IPS DF 19.7 (cell line): ENCODE results near the gene MYO5B.
"Not testable (repeated sequence)": the region's sequence is repeated elsewhere in the genome, so short reads cannot be mapped to it uniquely, and the experiment has no call there.

Experiments
- DNase-seq: peaks from one replicate; pipeline ENCODE4 v3.0.0-alpha.2; 2013; ENCODE audit warnings: low read depth, low spot score

Gene MYO5B

GRCh38 chr18:50104421-50104820 lies 90.5 kb downstream of the MYO5B start:
- no peak for DNase-seq

DNA sequence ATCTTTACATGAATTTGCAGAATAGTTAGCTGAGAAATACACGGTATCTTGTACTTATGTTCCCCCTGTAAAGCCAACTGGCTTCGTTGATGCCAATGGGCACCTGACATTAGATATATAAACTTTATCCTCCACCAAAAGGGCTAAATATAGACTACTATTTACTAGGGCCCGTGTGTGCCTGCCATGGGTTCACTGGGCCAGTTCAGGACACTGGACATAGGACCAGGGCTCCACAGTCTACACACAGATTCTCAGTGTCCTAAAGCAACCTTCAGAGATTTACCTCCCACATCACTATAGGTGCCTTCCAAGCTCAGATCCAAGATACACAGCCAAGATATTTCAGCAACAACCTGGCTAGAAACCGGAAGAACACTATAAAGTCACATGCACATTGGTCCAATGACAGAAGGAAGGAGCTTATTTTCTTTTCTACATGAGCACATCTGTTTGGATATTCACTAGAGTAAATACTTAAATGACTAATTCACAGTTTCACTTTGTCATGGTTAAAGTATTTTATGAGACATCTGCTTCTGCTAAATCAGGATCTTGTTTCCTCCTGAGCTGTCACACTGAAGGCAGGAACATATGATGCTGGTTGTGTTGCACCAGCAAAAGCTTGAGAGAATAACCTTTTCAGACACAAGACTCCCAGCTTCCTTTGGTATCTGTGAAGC lies 95.1 kb downstream of the MYO5B start:
- DNase-seq: no peak

GRCh38 chr18:50097702-50098101 lies 97.2 kb downstream of the MYO5B start:
- DNase-seq: no peak

DNA sequence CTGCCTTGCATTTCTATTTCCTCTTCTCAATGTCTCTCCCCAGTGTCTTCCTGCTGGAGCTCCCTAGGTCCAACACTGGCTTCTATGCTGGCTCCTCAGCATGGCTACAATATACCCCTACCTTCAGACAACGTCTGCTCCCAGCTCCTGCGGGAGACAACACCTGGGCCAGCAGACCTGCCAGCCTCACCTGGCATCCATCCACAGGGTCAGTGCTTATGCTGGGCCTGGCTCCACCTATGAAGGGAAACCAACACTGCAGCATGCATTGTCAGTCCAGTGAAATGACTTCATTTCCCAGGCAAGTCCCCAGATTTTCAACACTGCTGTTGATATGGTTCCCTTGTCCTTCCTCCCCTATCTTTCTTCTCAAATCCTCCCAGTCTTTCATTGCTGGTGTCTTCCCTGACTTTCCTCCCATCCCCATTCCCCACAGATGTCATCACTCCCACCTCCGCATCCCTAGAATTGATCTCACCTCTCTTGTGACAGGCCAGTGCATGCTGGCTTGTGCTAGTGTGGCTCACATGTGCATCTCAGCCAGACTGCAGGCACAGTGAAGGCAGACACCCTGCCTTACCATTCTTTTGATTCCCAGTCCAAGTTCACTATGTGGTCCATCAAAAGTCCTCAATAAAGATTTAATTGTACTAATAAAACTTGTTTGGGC lies 98.0 kb downstream of the MYO5B start:
- no peak for DNase-seq

DNA sequence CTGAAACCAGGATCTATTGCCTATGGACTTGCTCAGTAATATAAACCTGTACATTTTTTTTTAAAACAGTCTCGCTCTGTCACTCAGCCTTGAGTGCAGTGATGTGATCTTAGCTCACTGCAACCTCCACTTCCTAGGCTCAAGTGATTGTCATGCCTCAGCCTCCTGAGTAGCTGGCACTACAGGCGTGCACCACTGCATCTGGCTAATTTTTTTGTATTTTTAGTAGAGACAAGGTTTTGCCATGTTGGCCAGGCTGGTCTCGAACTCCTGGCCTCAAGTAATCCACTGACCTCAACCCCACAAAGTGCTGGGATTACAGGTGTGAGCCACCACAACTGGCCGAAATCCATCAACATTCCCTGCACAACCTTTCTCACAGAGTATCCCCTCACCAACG lies 100.2 kb downstream of the MYO5B start:
- not testable (repeated sequence) for DNase-seq

- no peak for DNase-seq
Observed at GRCh38 chr18:50094221-50094773, 100.7 kb downstream of the MYO5B start.

DNA sequence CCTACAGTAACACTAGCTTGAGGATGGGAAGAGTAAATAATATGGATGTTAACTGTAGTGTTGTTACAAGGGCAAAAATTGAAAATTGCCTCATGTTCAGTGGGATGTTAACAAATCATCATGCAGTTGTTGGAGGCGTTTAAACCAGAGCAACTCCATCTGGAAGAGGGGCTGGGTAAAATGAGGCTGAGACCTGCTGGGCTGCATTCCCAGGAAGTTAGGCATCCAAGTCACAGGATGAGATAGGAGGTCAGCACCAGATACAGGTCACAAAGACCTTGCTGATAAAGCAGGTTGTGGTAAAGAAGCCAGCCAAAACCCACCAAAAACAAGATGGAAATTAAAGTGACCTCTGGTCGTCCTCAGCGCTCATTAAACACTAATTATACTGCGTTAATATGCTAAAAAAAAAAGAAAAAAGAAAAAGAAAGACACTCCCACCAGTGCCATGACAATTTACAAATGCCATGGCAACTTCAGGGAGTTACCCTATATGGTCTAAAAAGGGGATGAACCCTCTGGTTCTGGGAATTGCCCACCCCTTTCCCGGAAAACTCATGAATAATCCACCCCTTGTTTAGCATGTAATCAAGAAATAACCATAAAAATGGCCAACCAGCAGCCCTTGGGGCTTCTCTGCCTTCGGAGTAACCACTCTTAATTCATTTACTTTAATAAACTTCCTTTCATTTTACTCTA lies 101.4 kb downstream of the MYO5B start:
- DNase-seq: no peak

DNA sequence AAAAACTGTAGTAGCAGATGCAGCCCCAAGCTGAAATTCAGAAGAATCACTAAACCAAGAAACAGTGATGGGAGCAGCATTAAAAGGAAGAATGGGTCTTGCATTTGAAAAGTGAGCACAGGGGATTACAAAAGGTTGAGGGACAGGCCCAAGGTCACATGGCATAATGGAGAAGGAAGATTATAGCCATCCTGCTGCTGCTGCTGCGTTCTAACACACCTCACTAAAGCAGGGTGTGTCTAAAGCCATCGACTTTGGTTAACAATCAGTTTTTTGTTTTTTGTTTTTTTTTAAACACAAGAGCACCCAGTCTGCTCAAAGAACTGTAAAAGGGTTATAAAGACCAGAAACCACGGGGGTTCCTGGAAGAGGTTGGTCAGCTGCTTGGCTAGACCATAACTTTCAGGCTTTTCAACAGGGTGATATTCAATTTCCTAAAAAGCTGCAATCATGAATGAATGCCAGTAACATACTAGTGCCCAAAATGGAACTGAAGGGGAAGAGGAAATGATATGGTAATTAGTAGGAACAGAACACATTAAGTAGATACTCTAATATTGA lies 102.6 kb downstream of the MYO5B start:
- DNase-seq: no peak

GRCh38 chr18:50091509-50092244 lies 103.3 kb downstream of the MYO5B start:
- no peak for DNase-seq

DNA sequence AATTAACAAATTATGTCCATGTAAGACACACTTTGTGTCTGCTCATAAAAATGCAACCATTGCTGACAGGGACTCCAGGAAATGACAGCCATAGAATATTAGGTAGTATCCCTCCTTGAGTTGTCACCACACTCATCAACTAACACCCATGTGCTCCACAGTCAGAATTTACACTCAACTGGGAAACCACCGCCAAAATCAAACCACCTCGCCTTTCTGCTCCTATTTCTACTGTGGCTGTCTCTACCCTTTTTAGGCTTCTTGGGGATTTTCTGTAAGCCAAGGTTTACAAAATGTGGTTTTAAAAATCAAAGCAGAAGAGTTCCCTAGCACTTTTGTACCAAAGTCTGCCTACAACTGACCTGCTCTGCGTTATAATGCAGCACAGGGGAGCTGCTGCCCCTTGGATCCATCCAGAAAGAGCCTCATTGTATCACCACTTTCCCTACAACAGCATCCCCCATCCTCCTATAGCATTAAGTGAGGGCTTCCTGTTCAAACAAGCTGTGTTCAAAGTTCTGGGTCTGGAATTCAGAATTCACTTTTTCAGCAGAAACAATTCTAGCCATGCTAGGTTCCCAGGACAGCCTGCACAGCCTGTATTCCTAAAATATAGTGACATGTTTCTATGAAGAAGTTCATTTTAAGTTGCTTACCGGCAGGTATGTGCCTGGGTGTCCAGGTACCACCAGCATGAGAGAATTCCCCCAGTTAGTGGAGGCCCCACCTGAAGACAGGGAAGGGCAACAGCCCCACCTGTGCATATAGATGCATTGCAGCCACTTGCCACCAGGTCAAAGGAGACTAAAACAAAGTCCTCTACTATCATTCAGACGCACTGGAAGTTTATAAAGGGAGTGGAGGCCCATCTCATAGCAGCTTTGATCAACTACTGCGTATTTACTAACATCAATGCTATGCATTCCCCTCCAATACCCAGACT lies 104.3 kb downstream of the MYO5B start:
- DNase-seq: no peak

GRCh38 chr18:50089702-50090101 lies 105.2 kb downstream of the MYO5B start:
- DNase-seq: no peak

GRCh38 chr18:50083708-50084107 lies 111.2 kb downstream of the MYO5B start:
- DNase-seq: no peak

GRCh38 chr18:50080932-50081560 lies 113.9 kb downstream of the MYO5B start:
- DNase-seq: no peak

DNA sequence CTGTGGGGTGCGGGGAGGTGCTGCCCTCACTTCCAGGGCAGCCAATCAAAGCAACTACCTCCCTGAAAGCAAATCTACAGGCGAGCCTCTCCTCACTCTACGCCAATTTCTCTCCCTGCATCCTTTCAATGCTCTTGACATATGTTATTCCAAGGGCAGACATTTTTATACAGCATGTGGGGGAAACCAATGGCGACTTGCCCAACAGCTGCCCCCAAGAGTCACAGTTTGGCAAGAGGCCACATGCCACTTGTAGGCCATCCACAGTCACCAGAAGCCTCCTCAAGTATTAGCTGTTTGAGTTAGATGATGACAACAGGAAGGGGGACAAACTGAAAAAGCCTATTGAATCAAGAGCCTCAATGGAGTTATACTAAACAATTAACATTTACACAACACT lies 114.6 kb downstream of the MYO5B start:
- no peak for DNase-seq

- no peak for DNase-seq
Observed at GRCh38 chr18:50079571-50080295, 115.2 kb downstream of the MYO5B start.

GRCh38 chr18:50076277-50076676 lies 118.7 kb downstream of the MYO5B start:
- no peak for DNase-seq

GRCh38 chr18:50075772-50076171 lies 119.2 kb downstream of the MYO5B start:
- no peak for DNase-seq

GRCh38 chr18:50074404-50074803 lies 120.5 kb downstream of the MYO5B start:
- no peak for DNase-seq

DNA sequence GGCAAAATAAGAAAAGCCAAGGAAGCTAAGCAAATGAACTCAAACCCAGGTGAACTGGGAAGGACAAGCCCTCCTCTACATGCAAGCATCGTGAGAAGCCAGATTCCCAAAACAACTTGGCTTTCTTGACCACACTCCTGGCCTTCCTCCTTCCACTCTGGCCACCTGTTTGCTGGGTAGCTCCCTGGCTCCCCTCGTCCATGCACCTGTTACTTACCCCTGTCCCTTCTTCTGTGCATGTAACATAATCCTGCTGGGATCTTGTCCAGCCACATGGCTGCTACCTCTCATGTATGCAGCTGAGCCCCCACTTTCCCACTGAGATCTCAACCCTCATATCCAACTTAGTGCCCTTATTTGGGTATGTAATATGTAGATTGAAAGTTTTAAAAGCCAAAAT lies 121.6 kb downstream of the MYO5B start:
- no peak for DNase-seq
